ENCODE measurements around the gene HSPA1A.
"Not testable (repeated sequence)": the region's sequence is repeated elsewhere in the genome, so short reads cannot be mapped to it uniquely, and the experiment has no call there.

Gene HSPA1A

GRCh38 chr6:31834367-31835250, 19.3 kb downstream of the HSPA1A start:
- DNase-seq (ENCODE audit: low read depth): peak; percentile 85
- H3K4me3 ChIP-seq (replicated peaks; ENCODE audit: low read depth, low read length): peak overlapping the region; percentile 80
- no peak for TF ChIP-seq CTCF (IDR thresholded peaks at IDR 0.05; ENCODE audit: low read length, missing control alignments)

GRCh38 chr6:31836047-31836473, 20.7 kb downstream of the HSPA1A start:
- DNase-seq (ENCODE audit: low read depth): no peak
- peak overlapping the region; percentile 80 for H3K4me3 ChIP-seq (replicated peaks; ENCODE audit: low read depth, low read length)
- no peak for TF ChIP-seq CTCF (IDR thresholded peaks at IDR 0.05; ENCODE audit: low read length, missing control alignments)

GRCh38 chr6:31836474-31837368, 21.4 kb downstream of the HSPA1A start:
- peak; percentile 48 for DNase-seq (ENCODE audit: low read depth)
- TF ChIP-seq CTCF (IDR thresholded peaks at IDR 0.05; ENCODE audit: low read length, missing control alignments): peak; percentile 6
- H3K4me3 ChIP-seq (replicated peaks; ENCODE audit: low read depth, low read length): peak overlapping the region; percentile 80

- peak; percentile 53 for DNase-seq (ENCODE audit: low read depth)
- TF ChIP-seq CTCF (IDR thresholded peaks at IDR 0.05; ENCODE audit: low read length, missing control alignments): no peak
- peak overlapping the region; percentile 80 for H3K4me3 ChIP-seq (replicated peaks; ENCODE audit: low read depth, low read length)
These were observed 22.2 kb downstream of the HSPA1A start for GRCh38 chr6:31837369-31838113.

GRCh38 chr6:31838114-31838553, 22.8 kb downstream of the HSPA1A start:
- peak overlapping the region; percentile 80 for H3K4me3 ChIP-seq (replicated peaks; ENCODE audit: low read depth, low read length)
- not testable (repeated sequence) for DNase-seq (ENCODE audit: low read depth)

GRCh38 chr6:31838968-31839367, 23.6 kb downstream of the HSPA1A start:
- no peak overlapping the region for H3K4me3 ChIP-seq (replicated peaks; ENCODE audit: low read depth, low read length)
- TF ChIP-seq CTCF (IDR thresholded peaks at IDR 0.05; ENCODE audit: low read length, missing control alignments): no peak
- DNase-seq (ENCODE audit: low read depth): no peak

- H3K4me3 ChIP-seq (replicated peaks; ENCODE audit: low read depth, low read length); DNase-seq (ENCODE audit: low read depth): not testable (repeated sequence)
These were observed 24.4 kb downstream of the HSPA1A start for GRCh38 chr6:31839779-31840126.
